Mucosa of descending colon (tissue), 3 donors: ENCODE measurements around the gene ASPG. TPM values are rescaled to one million over a fixed set of nuclear protein-coding genes. Genes with fewer than 3 reads are reported as not detected.

Experiments used
- ATAC-seq: fragments of 200-7000 bp; cut with Tn5 transposase; one replicate; pipeline ENCODE4 v1.9.1; 2020; ENCODE audit warnings: mild to moderate bottlenecking, moderate library complexity
- DNase-seq, 3 donors: peaks; one replicate each; pipeline ENCODE4 v3.0.0-alpha.2; 2020
- H3K36me3 ChIP-seq: fragments of 200-600 bp; one replicate; pipeline ENCODE4 v1.8.0; 2021; ENCODE audit warnings: low read depth, mild to moderate bottlenecking
- H3K4me1 ChIP-seq: fragments of 200-600 bp; one replicate; pipeline ENCODE4 v1.8.0; 2021; ENCODE audit warnings: low read depth, mild to moderate bottlenecking
- H3K4me3 ChIP-seq: fragments of 200-600 bp; one replicate; pipeline ENCODE4 v1.8.0; 2021; ENCODE audit warnings: mild to moderate bottlenecking
- H3K9me3 ChIP-seq: fragments of 200-600 bp; one replicate; pipeline ENCODE4 v1.8.0; 2021; ENCODE audit warnings: mild to moderate bottlenecking
- CTCF ChIP-seq: fragments of 200-600 bp; IDR thresholded peaks from one replicate; pipeline ENCODE4 v1.8.0; 2022; ENCODE audit warnings: antibody characterized with exemption, mild to moderate bottlenecking
- intact Hi-C, 2 donors: fragments of 100-400 bp; cut with DNase I in 1 of 2; cut with micrococcal nuclease in 1 of 2; formaldehyde crosslinking; loops; one replicate each; pipeline versions ENCODE4 v1.11.0 to v1.11.1; 2022; cut with DNase I, micrococcal nuclease
- total RNA-seq, 3 donors: library from RNA; stranded (reverse); fragmentation: NEBNext Ultra II Directional in 2 of 3; extraction: Animal tissue kit (Norgen Biotek cat#: 25700) in 2 of 3; gene quantifications; one replicate each; pipeline versions ENCODE4 v1.2.1 to v1.2.4, GENCODE V29; 2021 to 2023
- donor health status: DM: no; HTN: no; CAD: no; lungs with moderate emphysema.
- donor health status: DM: no; HTN: no; CAD: no.
- donor health status: DM: no; HTN: yes; CAD: no.

ASPG gene
- total RNA-seq, 3 donors from 2014 or later = 2.1 to 15.0 (median 14.2) TPM

- ATAC-seq = no peak
These were observed 19.2 kb upstream of the ASPG start for GRCh38 chr14:104066279-104066678.

DNA sequence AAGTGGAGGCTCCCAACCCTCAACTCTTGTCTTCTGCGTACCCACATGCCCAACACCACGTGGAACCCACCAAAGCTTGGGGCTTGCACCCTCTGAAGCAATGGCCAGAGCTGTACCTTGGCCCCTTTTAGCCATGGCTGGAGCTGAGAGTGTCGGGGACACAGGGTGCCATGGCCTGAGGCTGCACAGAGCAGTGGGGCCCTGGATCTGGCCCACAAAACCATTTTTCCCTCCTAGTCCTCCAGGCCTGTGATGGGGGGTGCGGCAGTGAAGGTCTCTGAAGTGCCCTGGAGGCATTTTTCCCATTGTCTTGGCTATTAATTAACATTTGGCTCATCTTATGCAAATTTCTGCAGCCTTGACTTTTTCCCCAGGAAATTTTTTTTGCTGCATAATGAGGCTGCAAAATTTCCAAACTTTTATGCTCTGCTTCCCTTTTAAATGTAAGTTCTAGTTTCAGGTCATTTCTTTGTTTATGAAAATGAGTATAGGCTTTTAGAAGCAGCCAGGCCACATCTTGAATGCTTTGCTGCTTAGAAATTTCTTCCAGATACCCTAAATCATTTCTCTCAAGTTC is 18.7 kb upstream of the ASPG start:
- no peak overlapping the region for H3K4me3 ChIP-seq

More at GRCh38 chr14:104066279-104066678, 19.2 kb upstream of the ASPG start:
- no peak for DNase-seq
- Histone ChIP-seq H3K9me3 (peaks cover 9% of the 10 kb centered on the region), H3K4me1 (no peaks in the 10 kb centered on the region), H3K36me3 (no peaks in the 10 kb centered on the region), H3K4me3 (no peak overlapping the region)
- TF ChIP-seq CTCF = no peak
- intact Hi-C loops = no loop called here

GRCh38 chr14:104069541-104069940 is 16.0 kb upstream of the ASPG start:
- TF ChIP-seq CTCF = no peak
- DNase-seq = no peak
- no peak for ATAC-seq
- H3K36me3 ChIP-seq = no peaks in the 10 kb centered on the region
- intact Hi-C loops = no loop called here
- H3K4me3 ChIP-seq = no peak overlapping the region
- H3K4me1 ChIP-seq = no peaks in the 10 kb centered on the region
- peaks cover 14% of the 10 kb centered on the region for H3K9me3 ChIP-seq

More for the DNA sequence above, 18.7 kb upstream of the ASPG start:
- ATAC-seq (no peak), DNase-seq (no peak)
- peaks cover 9% of the 10 kb centered on the region for H3K9me3 ChIP-seq
- intact Hi-C loops = no loop called here
- H3K4me1 ChIP-seq = no peaks in the 10 kb centered on the region
- no peak for TF ChIP-seq CTCF
- no peaks in the 10 kb centered on the region for H3K36me3 ChIP-seq

DNA sequence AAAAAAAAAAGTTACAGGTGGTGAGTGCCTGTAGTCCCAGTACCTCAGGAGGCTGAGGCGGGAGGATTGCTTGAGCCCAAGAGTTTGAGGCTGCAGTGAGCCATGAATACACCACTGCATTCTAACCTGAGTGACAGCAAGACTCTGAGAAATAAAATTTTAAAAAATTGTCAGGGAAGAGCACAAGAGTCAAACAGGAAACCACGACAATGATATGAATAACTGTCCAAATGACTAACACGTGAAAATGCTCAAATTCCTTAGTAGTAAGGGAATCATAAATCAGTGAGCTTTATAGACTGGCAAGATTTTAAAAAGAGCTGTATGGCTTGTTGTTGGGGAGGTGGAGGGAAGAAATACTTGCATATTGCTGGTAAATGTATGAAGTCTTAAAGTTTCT is 12.9 kb upstream of the ASPG start:
- H3K4me3 ChIP-seq = no peak overlapping the region
- H3K9me3 ChIP-seq = peaks cover 6% of the 10 kb centered on the region
- intact Hi-C loops = loop anchor here in 1 of 2 donors (10.0 kb wide), 1 partner anchor 502 kb away; the partner anchor contains the start of gene C14orf180
- no peak for TF ChIP-seq CTCF
- no peaks in the 10 kb centered on the region for H3K36me3 ChIP-seq
- DNase-seq (no peak), ATAC-seq (no peak)
- H3K4me1 ChIP-seq = no peaks in the 10 kb centered on the region

- Histone ChIP-seq H3K36me3 (no peaks in the 10 kb centered on the region), H3K9me3 (peaks cover 6% of the 10 kb centered on the region), H3K4me1 (peaks cover 4% of the 10 kb centered on the region), H3K4me3 (no peak overlapping the region)
- ATAC-seq = no peak
- intact Hi-C loops = loop anchor here in 1 of 2 donors (10.0 kb wide), 1 partner anchor 501 kb away; the partner anchor contains the start of gene C14orf180
- no peak for TF ChIP-seq CTCF
- DNase-seq = no peak
These were observed 11.7 kb upstream of the ASPG start for GRCh38 chr14:104073764-104074163.
